Fibroblast of skin of abdomen (primary cell): ENCODE measurements around the gene ATP1A4.

Experiments
- DNase-seq: peaks from one replicate; pipeline ENCODE4 v3.0.0-alpha.2; 2013

Gene ATP1A4

GRCh38 chr1:160177667-160178066 lies 26.3 kb downstream of the ATP1A4 start:
- no peak for DNase-seq

- no peak for DNase-seq
Observed at GRCh38 chr1:160178731-160179130, 27.3 kb downstream of the ATP1A4 start.

- DNase-seq, result no peak
Observed at GRCh38 chr1:160179336-160179735, 27.9 kb downstream of the ATP1A4 start.

GRCh38 chr1:160186246-160186645 lies 34.8 kb downstream of the ATP1A4 start:
- DNase-seq, result no peak

- no peak for DNase-seq
Observed at GRCh38 chr1:160186729-160187128, 35.3 kb downstream of the ATP1A4 start.

GRCh38 chr1:160187407-160187806 lies 36.0 kb downstream of the ATP1A4 start:
- DNase-seq, result no peak

- DNase-seq, result no peak
Observed at GRCh38 chr1:160188341-160188740, 36.9 kb downstream of the ATP1A4 start.

GRCh38 chr1:160189649-160190625 lies 38.5 kb downstream of the ATP1A4 start, which contains the start of gene CASQ1:
CASQ1 (plus strand) TSS chr1:160190575; CDS start chr1:160190752, 177 bp downstream.
- peak; percentile 57 for DNase-seq

- DNase-seq, result no peak
Observed at GRCh38 chr1:160191756-160192155, 40.4 kb downstream of the ATP1A4 start.

- DNase-seq, result peak; percentile 25
Observed at GRCh38 chr1:160192234-160192633, 40.8 kb downstream of the ATP1A4 start.

- peak; percentile 81 for DNase-seq
Observed at GRCh38 chr1:160193091-160193819, 41.9 kb downstream of the ATP1A4 start.

- DNase-seq, result no peak
Observed at GRCh38 chr1:160193832-160194736, 42.7 kb downstream of the ATP1A4 start.

- no peak for DNase-seq
Observed at GRCh38 chr1:160194737-160195059, 43.3 kb downstream of the ATP1A4 start.

- DNase-seq, result no peak
Observed at GRCh38 chr1:160196143-160196542, 44.7 kb downstream of the ATP1A4 start.

GRCh38 chr1:160197231-160197630 lies 45.8 kb downstream of the ATP1A4 start:
- no peak for DNase-seq

- DNase-seq, result no peak
Observed at GRCh38 chr1:160200786-160201185, 49.4 kb downstream of the ATP1A4 start.

GRCh38 chr1:160204526-160205241 lies 53.3 kb downstream of the ATP1A4 start:
- no peak for DNase-seq

GRCh38 chr1:160205242-160206035 lies 54.0 kb downstream of the ATP1A4 start, which contains the start of gene PEA15:
PEA15 (plus strand) TSS chr1:160205384; CDS start chr1:160211545, 6,161 bp downstream.
- peak; percentile 79 for DNase-seq

GRCh38 chr1:160206036-160206389 lies 54.6 kb downstream of the ATP1A4 start:
- peak; percentile 58 for DNase-seq

- peak; percentile 90 for DNase-seq
Observed at GRCh38 chr1:160206421-160207117, 55.2 kb downstream of the ATP1A4 start.
